HG03039 (cell line): Measurements from ENCODE around the gene AKT1.
A peak's percentile ranks its signal among the peaks of the same experiment; 100 is the strongest.

ENCODE experiments used
- ATAC-seq: cut with Tn5 transposase; IDR thresholded peaks from one replicate; pipeline ENCODE4 v1.9.1; 2021; ENCODE audit warnings: mild to moderate bottlenecking, moderate library complexity; ENCODE audit not compliant: unreplicated experiment

The AKT1 gene

DNA sequence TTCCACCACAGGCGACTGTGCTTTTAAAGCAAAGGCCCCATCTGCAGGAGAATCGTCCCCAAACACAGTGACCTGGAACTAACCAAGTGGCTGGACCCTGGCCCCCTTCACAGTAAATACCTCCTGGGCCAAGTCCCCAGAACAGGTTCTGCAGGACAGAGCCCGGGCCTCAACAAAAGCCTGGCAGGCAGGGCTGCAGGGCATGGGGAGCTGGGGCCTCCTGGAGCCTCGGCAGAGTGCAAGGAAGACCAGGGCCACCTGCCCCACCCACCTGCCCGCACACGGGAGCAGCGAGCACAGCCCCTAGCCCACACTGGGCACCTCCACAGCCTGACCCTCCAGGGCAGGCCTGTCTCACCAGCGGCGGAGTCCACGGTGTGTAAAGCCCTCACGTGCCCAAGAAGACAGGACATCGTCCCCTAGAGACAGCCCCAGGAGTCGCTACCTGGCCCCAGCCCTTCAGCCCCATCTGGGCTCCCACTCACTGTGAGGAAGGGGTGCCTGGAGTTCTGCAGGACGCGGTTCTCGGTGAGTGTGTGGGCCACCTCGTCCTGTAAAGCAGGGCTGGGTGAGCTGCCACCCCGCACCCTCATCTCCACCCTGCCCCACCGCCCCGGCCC lies 21.0 kb downstream of the AKT1 start:
- no peak for ATAC-seq

GRCh38 chr14:104773505-104774452 lies 21.8 kb downstream of the AKT1 start:
- no peak for ATAC-seq

DNA sequence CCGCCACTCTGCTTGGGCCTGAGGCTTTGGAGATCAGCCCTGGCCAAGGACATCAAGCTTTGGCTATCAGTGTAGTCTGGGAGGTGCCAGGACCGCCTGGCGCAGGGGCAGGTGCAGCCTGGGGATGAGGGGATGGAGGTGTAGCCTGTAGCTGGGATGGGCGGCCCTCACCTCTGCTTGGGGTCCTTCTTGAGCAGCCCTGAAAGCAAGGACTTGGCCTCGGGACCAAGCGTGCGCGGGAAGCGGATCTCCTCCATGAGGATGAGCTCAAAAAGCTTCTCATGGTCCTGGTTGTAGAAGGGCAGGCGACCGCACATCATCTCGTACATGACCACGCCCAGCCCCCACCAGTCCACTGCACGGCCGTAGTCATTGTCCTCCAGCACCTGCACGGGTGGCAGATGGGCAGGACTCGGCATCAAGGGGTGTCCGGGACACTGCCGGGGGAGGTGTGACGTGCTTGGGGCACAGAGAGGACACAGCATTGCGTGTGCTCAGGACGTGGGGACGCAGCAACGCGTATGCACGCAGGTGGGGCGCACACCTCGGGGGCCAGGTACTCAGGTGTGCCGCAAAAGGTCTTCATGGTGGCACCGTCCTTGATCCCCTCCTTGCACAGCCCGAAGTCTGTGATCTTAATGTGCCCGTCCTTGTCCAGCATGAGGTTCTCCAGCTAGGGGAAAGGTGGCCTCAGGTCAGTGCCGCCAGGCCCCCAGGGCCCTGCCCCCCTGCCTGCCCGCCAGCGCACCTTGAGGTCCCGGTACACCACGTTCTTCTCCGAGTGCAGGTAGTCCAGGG lies 22.6 kb downstream of the AKT1 start:
- ATAC-seq: no peak

DNA sequence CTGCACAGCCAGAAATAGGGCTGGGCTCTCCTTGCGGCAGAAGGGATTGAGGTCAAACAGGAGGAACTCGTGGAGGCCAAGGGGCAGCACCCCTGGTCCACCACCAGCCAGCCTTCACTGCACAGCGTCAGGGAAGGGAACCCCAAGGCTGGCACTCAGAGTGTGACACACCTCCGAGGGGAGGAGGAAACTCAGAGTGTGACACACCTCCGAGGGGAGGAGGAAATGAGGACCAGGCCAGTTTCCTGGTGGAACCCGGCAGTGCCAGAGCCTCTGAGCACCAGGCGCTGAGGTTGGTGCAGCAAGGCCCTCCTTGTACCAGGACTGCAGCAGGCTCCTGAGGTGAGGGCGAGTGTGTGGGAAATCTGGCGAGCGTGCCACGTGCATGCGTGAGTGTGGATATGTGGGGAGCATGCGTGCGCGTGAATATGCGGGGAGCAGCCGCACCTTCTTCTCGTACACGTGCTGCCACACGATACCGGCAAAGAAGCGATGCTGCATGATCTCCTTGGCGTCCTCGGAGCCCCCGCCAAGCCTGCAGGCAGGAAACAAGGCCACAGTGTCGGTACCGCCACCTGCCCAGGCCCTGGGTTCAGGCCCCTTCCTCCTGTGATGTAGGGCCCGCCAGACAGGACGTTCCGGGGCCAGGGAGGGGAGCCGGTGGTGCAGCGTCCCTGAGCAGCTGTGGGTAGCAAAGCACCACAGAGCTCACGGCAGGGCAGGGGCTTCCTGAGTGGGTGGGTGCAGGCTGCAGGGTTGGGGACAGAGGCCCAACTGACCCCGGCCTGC lies 23.4 kb downstream of the AKT1 start:
- no peak for ATAC-seq

DNA sequence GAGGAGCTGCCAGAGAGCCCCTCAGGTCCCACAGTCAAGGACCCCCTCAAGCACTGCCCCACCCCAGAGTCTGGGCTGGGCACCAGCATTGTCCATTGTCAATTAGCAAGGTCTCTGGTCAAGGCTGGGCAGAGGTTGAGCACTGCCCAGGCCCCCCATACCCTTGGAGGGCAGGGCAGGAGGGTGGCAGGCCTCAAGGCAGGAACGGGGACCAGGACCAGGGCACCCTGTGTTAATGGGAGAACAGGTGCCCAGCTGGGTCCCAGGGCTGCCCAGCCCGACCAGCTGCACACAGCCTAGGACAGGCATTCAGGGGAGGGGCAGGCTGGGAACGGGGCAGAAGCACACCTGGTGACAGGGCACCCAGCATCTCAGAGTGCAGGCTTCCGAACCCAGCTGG lies 24.2 kb downstream of the AKT1 start:
- no peak for ATAC-seq

GRCh38 chr14:104770851-104771272 lies 24.7 kb downstream of the AKT1 start:
- ATAC-seq: no peak

- no peak for ATAC-seq
These were observed 25.4 kb downstream of the AKT1 start for GRCh38 chr14:104770072-104770579.

DNA sequence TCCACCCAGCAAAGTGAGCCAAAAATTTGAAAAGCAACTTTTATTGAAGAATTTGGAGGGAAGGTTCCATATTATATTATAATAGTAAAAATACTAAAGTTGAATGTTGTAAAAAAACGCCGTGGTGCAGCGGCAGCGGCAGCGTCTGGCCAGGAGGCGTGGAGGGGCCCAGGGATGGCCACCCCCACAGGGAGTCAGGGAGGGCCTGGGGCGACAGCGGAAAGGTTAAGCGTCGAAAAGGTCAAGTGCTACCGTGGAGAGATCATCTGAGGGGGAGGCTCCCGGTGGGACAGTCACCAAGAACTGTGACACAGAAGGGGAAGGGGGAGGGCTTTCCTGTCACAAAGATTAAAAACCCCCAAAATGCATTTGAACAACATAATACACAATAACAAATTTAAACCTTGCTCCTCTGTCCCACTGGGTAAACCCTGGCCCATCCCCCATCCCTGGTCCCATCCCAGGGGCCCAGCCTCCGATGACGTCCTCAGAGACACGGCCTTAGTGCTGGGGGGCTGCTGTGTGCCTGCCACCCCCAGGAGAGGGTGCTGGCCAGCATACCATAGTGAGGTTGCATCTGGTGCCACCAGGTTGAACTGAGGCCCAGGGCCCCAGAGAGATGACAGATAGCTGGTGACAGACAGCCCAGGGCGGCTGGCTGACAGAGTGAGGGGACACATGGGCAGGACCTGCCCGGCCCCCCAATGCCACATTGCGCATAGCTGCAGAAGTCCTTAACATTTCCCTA lies 26.1 kb downstream of the AKT1 start:
- ATAC-seq: no peak

- ATAC-seq: peak; percentile 51
These were observed 26.9 kb downstream of the AKT1 start for GRCh38 chr14:104768437-104769323.

DNA sequence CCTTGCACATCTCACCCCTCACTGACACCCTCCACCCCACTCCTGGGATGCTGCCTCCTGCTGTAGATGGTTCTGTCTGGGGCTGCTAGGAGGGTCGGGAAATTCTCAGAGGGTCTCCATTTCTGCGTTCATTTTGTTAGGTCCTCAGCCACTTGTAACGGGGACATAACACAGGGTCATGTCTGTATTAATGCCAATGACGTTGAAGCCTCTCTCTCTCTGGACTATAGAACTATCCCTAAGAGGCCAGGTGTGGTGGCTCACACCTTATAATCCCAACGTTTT lies 28.0 kb downstream of the AKT1 start:
- no peak for ATAC-seq

DNA sequence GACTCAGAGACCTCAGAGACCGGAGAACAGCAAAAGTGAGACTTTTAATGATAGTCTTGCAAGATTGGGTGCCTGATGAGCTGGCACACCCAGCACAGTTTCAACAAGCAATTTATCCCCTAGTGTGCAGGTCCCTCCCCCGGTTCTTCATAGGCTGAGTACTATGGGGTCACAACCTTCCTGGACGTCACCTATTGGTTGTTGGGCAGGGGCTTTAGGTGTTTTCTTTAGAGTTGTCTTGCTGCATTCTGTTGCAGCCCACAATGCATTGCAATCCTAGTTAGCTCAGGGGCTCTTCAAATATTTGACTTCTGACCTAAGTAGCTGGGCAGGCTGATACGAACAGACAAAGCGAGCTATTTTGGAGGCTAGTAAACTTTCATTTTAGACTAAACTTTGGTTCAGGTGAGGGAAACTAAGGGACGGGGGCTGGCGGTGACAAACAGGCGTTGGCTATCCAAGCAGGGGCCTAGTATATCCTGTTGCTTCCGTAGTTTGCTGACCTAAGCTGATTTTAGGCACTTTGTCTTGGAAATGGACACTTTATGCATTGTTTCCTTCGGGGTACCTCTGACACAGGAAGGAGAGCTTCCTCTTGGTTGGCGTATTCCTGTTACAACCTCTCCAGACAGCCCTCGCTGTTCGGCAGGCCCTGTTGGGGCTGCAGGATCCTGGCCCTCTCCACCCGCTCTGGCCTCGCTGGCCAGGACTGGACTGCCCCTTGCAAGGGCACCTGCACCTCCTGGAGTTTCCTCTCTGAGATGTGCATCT lies 28.5 kb downstream of the AKT1 start:
- no peak for ATAC-seq

- ATAC-seq: no peak
These were observed 29.2 kb downstream of the AKT1 start for GRCh38 chr14:104766256-104766862.

DNA sequence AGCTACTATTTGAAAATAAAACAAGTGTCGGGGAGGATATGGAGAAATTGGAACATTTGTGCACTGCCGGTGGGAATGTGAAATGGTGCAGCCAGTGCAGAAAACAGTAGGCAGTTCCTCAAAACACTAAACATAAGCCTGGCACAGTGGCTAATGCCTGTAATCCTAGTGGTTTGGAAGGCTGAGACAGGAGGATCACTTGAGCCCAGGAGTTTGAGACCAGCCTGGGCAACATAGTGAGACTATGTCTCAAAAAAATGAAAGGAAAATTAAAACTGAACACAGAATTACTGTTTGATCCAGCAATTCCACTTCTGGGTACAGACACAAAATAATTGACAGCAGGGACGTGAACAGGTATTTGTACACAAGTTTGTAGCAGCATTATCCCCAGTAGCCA lies 30.0 kb downstream of the AKT1 start:
- no peak for ATAC-seq

- ATAC-seq: no peak
These were observed 36.3 kb downstream of the AKT1 start for GRCh38 chr14:104758981-104759969.

GRCh38 chr14:104757681-104758392 lies 37.7 kb downstream of the AKT1 start:
- ATAC-seq: no peak

- ATAC-seq: no peak
These were observed 38.3 kb downstream of the AKT1 start for GRCh38 chr14:104757238-104757585.
